HCT116 (cell line): ENCODE measurements around the gene SLC35F3. TPM values are rescaled to one million over a fixed set of nuclear protein-coding genes. Genes with fewer than 3 reads are reported as not detected.

Source experiments
- ATAC-seq: fragments of 200-7000 bp; cut with Tn5 transposase; 2 replicates; pipeline ENCODE4 v1.9.1; 2020; ENCODE audit warnings: mild to moderate bottlenecking, moderate library complexity
- BruUV-seq: library from RNA; stranded (reverse); fragments of 400-500 nt; replicated peaks from 2 replicates; lab custom pipeline; 2021; lab: Mats Ljungman, UMichigan
- CTCF ChIA-PET: fragments of 300-600 bp; sonication (Branson Sonifier 250); formaldehyde crosslinking; loops from one replicate; lab custom pipeline; 2021; ENCODE audit warnings: antibody characterized with exemption; lab: Charles Lee
- POLR2A ChIA-PET: fragments of 300-600, 350-600 bp; sonication (Branson Sonifier 250); formaldehyde crosslinking; loops from one replicate; lab custom pipeline; 2021; ENCODE audit warnings: antibody characterized with exemption; lab: Charles Lee
- RAD21 ChIA-PET, 2 experiments: fragments of 300-600 bp; sonication (Branson Sonifier 250); formaldehyde crosslinking; loops; one replicate each; lab custom pipeline; 2023; ENCODE audit warnings: low total read pairs in 2 of 2; ENCODE audit not compliant: uncharacterized antibody in 2 of 2, unreplicated experiment in 2 of 2, low non-redundant PET in 1 of 2; lab: Charles Lee
- DNase-seq: peaks from one replicate; pipeline ENCODE4 v3.0.0-alpha.2; 2010; ENCODE audit warnings: low read depth, low spot score
- H2AFZ ChIP-seq: fragments of 200-600 bp; shearing (Covaris generic), sonication (generic); 2 replicates; pipeline ENCODE4 v1.6.1; 2017; ENCODE audit warnings: low read depth, mixed run types, mixed read lengths, antibody characterized with exemption, low read length; ENCODE audit not compliant: poor library complexity, severe bottlenecking
- H3K27ac ChIP-seq: 2 replicates; pipeline ENCODE4 v1.5.1; 2012; ENCODE audit warnings: low read depth, low read length
- H3K27me3 ChIP-seq: fragments of 200-600 bp; sonication (generic); 2 replicates; pipeline ENCODE4 v1.6.1; 2016; ENCODE audit warnings: mixed run types, low read length, mixed read lengths; ENCODE audit not compliant: insufficient read depth
- H3K36me3 ChIP-seq, 2 experiments: fragments of 200-500 bp in 1 of 2; fragments of 200-600 bp in 1 of 2; sonication (Bioruptor generic) in 1 of 2; sonication (generic) in 1 of 2; 2 replicates each; pipeline versions ENCODE4 v1.5.1 to v1.6.1; 2014 to 2016; ENCODE audit warnings: low read length in 2 of 2, inconsistent platforms in 1 of 2, mixed read lengths in 1 of 2, mixed run types in 1 of 2; ENCODE audit not compliant: insufficient read depth in 2 of 2, control insufficient read depth in 1 of 2
- H3K4me1 ChIP-seq, 2 experiments: fragments of 200-600 bp in 1 of 2; sonication (generic) in 1 of 2; 2 replicates each; pipeline versions ENCODE4 v1.5.1 to v1.6.1; 2012 to 2017; ENCODE audit warnings: low read length in 2 of 2, inconsistent platforms in 1 of 2, mild to moderate bottlenecking in 1 of 2, mixed read lengths in 1 of 2, mixed run types in 1 of 2, moderate library complexity in 1 of 2; ENCODE audit not compliant: insufficient read depth in 2 of 2, control insufficient read depth in 1 of 2
- H3K4me2 ChIP-seq: fragments of 200-600 bp; sonication (generic); 2 replicates; pipeline ENCODE4 v1.6.1; 2017; ENCODE audit warnings: mixed run types, low read length, mixed read lengths
- H3K4me3 ChIP-seq, 2 experiments: fragments of 200-600 bp in 1 of 2; sonication (generic) in 1 of 2; replicated peaks in 1 of 2; 2 replicates each; pipeline ENCODE4 v1.5.1; 2011 to 2016; ENCODE audit warnings: low read length in 2 of 2, control low read depth in 1 of 2, low read depth in 1 of 2, mild to moderate bottlenecking in 1 of 2, mixed read lengths in 1 of 2, mixed run types in 1 of 2
- H3K79me2 ChIP-seq: fragments of 200-600 bp; sonication (generic); 2 replicates; pipeline ENCODE4 v1.6.1; 2017; ENCODE audit warnings: mild to moderate bottlenecking, mixed run types, low read length, moderate library complexity, mixed read lengths; ENCODE audit not compliant: insufficient read depth
- H3K9ac ChIP-seq: fragments of 200-600 bp; sonication (generic); 2 replicates; pipeline ENCODE4 v1.6.1; 2016; ENCODE audit warnings: low read length, mixed read lengths
- H3K9me2 ChIP-seq: fragments of 200-600 bp; sonication (generic), shearing (Covaris generic); 2 replicates; pipeline ENCODE4 v1.6.1; 2017; ENCODE audit warnings: mixed run types, mild to moderate bottlenecking, moderate library complexity; ENCODE audit not compliant: insufficient read depth
- H3K9me3 ChIP-seq, 2 experiments: fragments of 200-500 bp in 1 of 2; fragments of 200-600 bp in 1 of 2; sonication (Bioruptor generic) in 1 of 2; sonication (generic) in 1 of 2; 2 replicates each; pipeline ENCODE4 v1.6.1; 2014 to 2017; ENCODE audit warnings: low read length in 2 of 2, mixed read lengths in 2 of 2, inconsistent platforms in 1 of 2, low read depth in 1 of 2, mild to moderate bottlenecking in 1 of 2, mixed run types in 1 of 2, moderate library complexity in 1 of 2; ENCODE audit not compliant: control insufficient read depth in 1 of 2, insufficient read depth in 1 of 2
- H4K20me1 ChIP-seq: fragments of 200-600 bp; sonication (generic), shearing (Covaris generic); 2 replicates; pipeline ENCODE4 v1.6.1; 2017; ENCODE audit warnings: mixed run types, mild to moderate bottlenecking, moderate library complexity; ENCODE audit not compliant: insufficient read depth
- CBX3 ChIP-seq: IDR thresholded peaks from 2 replicates; pipeline ENCODE4 v1.6.1; 2012; ENCODE audit warnings: low read depth
- ELF1 ChIP-seq: IDR thresholded peaks from 2 replicates; pipeline ENCODE4 v1.6.1; 2012; ENCODE audit warnings: low read depth, borderline replicate concordance
- EZH2 ChIP-seq: fragments of 200-600 bp; sonication (generic); IDR thresholded peaks from 2 replicates; pipeline ENCODE4 v1.6.1; 2017; ENCODE audit warnings: antibody characterized with exemption, mixed run types
- EZH2phosphoT487 ChIP-seq: fragments of 200-600 bp; IDR thresholded peaks from 2 replicates; pipeline ENCODE4 v1.6.1; 2018; ENCODE audit warnings: antibody characterized with exemption, borderline replicate concordance
- FOSL1 ChIP-seq: IDR thresholded peaks from 2 replicates; pipeline ENCODE4 v1.6.1; 2012; ENCODE audit warnings: low read depth
- JUND ChIP-seq: IDR thresholded peaks from 2 replicates; pipeline ENCODE4 v1.6.1; 2012
- SRF ChIP-seq: IDR thresholded peaks from 2 replicates; pipeline ENCODE4 v1.6.1; 2012; ENCODE audit warnings: low read depth
- TCF7L2 ChIP-seq: IDR thresholded peaks from 2 replicates; pipeline ENCODE4 v1.7.0; 2011; ENCODE audit warnings: borderline replicate concordance, inconsistent platforms; ENCODE audit not compliant: insufficient read depth, insufficient read length; ENCODE audit errors: extremely low read depth
- YY1 ChIP-seq: IDR thresholded peaks from 2 replicates; pipeline ENCODE4 v1.6.1; 2011; ENCODE audit warnings: low read length, low read depth, moderate library complexity, mild to moderate bottlenecking; ENCODE audit not compliant: insufficient replicate concordance; ENCODE audit errors: extremely low read depth
- ZNF274 ChIP-seq: fragments of 200-500 bp; sonication (Bioruptor generic); IDR thresholded peaks from 2 replicates; pipeline ENCODE4 v1.6.1; 2014; ENCODE audit warnings: mild to moderate bottlenecking, low read depth, low read length, inconsistent platforms
- intact Hi-C: fragments of 100-400 bp; cut with micrococcal nuclease; formaldehyde crosslinking; loops from 2 replicates; pipeline ENCODE4 v1.10.0; 2022
- total RNA-seq: library from RNA; stranded (reverse); gene quantifications from one replicate; pipeline ENCODE4 v1.2.1, GENCODE V29; 2021; ENCODE audit not compliant: unreplicated experiment
- TF ChIP-seq, protein P1 (sequence below): IDR thresholded peaks from 2 replicates; pipeline ENCODE4 v1.6.1; 2012; ENCODE audit warnings: low read depth
- TF ChIP-seq, protein P2 (sequence below), 3 experiments: fragments of 200-600 bp in 1 of 3; sonication (generic) in 1 of 3; IDR thresholded peaks in 2 of 3; conservative IDR thresholded peaks in 1 of 3; 2 replicates each; pipeline ENCODE4 v1.5.1; 2012 to 2017; ENCODE audit warnings: low read depth in 2 of 3, low read length in 2 of 3, antibody characterized with exemption in 1 of 3, borderline replicate concordance in 1 of 3, control low read depth in 1 of 3, mild to moderate bottlenecking in 1 of 3, mixed read lengths in 1 of 3, mixed run types in 1 of 3, moderate library complexity in 1 of 3; ENCODE audit not compliant: insufficient read depth in 1 of 3
- TF ChIP-seq, protein P3 (sequence below): IDR thresholded peaks from 2 replicates; pipeline ENCODE4 v1.6.1; 2012

SLC35F3 gene
- total RNA-seq, 1 experiment from 2014 or later: 6.4 TPM

DNA sequence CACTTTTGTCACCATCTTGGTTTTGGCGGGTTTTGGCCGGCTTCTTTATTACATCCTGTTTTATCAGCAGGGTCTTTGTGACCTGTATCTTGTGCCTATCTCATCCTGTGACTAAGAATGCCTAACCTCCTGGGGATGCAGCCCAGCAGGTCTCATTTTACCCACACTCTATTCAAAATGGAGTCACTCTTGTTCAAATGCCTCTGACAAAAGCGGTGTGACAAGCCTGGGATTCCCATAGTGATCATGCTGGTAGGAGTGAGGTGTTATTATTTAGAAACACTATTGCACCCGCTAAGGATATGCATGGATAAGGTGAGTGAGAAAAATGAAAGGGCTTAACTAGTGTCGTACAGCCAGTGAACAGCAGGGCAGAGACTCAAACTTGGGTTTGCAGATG is 357.1 kb downstream of the SLC35F3 start:
- Histone ChIP-seq H3K9me2 (no peaks in the 10 kb centered on the region), H3K4me3 (no peak overlapping the region), H3K27ac (no peak overlapping the region), H3K9me3 (peaks cover 0 to 7% of the 10 kb centered on the region in 2 experiments; a peak in 3 of 4 replicates), H3K4me2 (no peak overlapping the region), H3K9ac (no peak overlapping the region), H3K27me3 (no peaks in the 10 kb centered on the region), H3K4me1 (peaks cover 0 to 18% of the 10 kb centered on the region in 2 experiments; a peak in 2 of 4 replicates), H2AFZ (no peak overlapping the region), H3K36me3 (no peaks in the 10 kb centered on the region), H3K79me2 (no peaks in the 10 kb centered on the region), H4K20me1 (no peaks in the 10 kb centered on the region)
- intact Hi-C loops: no loop called here
- RAD21 ChIA-PET: no interaction called here
- BruUV-seq: no TSS peak
- ATAC-seq (no peak), DNase-seq (no peak)
- POLR2A ChIA-PET: no interaction called here
- CTCF ChIA-PET: no interaction called here
- TF ChIP-seq, protein P1, sequence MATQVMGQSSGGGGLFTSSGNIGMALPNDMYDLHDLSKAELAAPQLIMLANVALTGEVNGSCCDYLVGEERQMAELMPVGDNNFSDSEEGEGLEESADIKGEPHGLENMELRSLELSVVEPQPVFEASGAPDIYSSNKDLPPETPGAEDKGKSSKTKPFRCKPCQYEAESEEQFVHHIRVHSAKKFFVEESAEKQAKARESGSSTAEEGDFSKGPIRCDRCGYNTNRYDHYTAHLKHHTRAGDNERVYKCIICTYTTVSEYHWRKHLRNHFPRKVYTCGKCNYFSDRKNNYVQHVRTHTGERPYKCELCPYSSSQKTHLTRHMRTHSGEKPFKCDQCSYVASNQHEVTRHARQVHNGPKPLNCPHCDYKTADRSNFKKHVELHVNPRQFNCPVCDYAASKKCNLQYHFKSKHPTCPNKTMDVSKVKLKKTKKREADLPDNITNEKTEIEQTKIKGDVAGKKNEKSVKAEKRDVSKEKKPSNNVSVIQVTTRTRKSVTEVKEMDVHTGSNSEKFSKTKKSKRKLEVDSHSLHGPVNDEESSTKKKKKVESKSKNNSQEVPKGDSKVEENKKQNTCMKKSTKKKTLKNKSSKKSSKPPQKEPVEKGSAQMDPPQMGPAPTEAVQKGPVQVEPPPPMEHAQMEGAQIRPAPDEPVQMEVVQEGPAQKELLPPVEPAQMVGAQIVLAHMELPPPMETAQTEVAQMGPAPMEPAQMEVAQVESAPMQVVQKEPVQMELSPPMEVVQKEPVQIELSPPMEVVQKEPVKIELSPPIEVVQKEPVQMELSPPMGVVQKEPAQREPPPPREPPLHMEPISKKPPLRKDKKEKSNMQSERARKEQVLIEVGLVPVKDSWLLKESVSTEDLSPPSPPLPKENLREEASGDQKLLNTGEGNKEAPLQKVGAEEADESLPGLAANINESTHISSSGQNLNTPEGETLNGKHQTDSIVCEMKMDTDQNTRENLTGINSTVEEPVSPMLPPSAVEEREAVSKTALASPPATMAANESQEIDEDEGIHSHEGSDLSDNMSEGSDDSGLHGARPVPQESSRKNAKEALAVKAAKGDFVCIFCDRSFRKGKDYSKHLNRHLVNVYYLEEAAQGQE: no peak
- no peak for TF ChIP-seq TCF7L2
- no peak for TF ChIP-seq EZH2phosphoT487
- TF ChIP-seq JUND: no peak
- TF ChIP-seq, protein P2, sequence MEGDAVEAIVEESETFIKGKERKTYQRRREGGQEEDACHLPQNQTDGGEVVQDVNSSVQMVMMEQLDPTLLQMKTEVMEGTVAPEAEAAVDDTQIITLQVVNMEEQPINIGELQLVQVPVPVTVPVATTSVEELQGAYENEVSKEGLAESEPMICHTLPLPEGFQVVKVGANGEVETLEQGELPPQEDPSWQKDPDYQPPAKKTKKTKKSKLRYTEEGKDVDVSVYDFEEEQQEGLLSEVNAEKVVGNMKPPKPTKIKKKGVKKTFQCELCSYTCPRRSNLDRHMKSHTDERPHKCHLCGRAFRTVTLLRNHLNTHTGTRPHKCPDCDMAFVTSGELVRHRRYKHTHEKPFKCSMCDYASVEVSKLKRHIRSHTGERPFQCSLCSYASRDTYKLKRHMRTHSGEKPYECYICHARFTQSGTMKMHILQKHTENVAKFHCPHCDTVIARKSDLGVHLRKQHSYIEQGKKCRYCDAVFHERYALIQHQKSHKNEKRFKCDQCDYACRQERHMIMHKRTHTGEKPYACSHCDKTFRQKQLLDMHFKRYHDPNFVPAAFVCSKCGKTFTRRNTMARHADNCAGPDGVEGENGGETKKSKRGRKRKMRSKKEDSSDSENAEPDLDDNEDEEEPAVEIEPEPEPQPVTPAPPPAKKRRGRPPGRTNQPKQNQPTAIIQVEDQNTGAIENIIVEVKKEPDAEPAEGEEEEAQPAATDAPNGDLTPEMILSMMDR (IDR thresholded peaks at IDR 0.05 in 2 of 3, conservative IDR thresholded peaks at IDR 0.05 in 1 of 3; ENCODE audit: borderline replicate concordance in 1 of 3, insufficient read depth in 1 of 3, low read depth in 2 of 3, low read length in 2 of 3): no peak
- TF ChIP-seq ELF1: no peak
- TF ChIP-seq, protein P3, sequence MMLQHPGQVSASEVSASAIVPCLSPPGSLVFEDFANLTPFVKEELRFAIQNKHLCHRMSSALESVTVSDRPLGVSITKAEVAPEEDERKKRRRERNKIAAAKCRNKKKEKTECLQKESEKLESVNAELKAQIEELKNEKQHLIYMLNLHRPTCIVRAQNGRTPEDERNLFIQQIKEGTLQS: no peak
- TF ChIP-seq EZH2: no peak
- no peak for TF ChIP-seq FOSL1
- no peak for TF ChIP-seq YY1
- no peak for TF ChIP-seq ZNF274
- no peak for TF ChIP-seq SRF
- TF ChIP-seq CBX3: no peak
